Esophagus squamous epithelium (tissue), 5 donors: ENCODE results near the gene DEFB131B. TPM values are rescaled to one million over a fixed set of nuclear protein-coding genes. Genes with fewer than 3 reads are reported as not detected.
A peak's percentile ranks its signal among the peaks of the same experiment; 100 is the strongest.

ENCODE experiments used
- DNase-seq: peaks from one replicate; lab custom pipeline; 2025; lab: John Stamatoyannopoulos, UW
- H3K27ac ChIP-seq, 4 donors: fragments of 200-600 bp; sonication (generic); one replicate each; pipeline ENCODE4 v1.5.1; 2016 to 2019; ENCODE audit warnings: mild to moderate bottlenecking in 1 of 4
- H3K27me3 ChIP-seq, 4 donors: fragments of 200-600 bp; sonication (generic); 1 replicate in 3 of 4; 2 replicates in 1 of 4; pipeline versions ENCODE4 v1.5.1 to v1.6.0; 2017 to 2021; ENCODE audit warnings: antibody characterized with exemption in 1 of 4
- H3K36me3 ChIP-seq, 3 donors: fragments of 200-600 bp; sonication (generic); one replicate each; pipeline ENCODE4 v1.5.1; 2016 to 2019
- H3K4me1 ChIP-seq, 3 donors: fragments of 200-600 bp; sonication (generic); one replicate each; pipeline ENCODE4 v1.5.1; 2017 to 2019
- H3K4me3 ChIP-seq, 4 donors: fragments of 200-600 bp; sonication (generic); 1 replicate in 3 of 4; 2 replicates in 1 of 4; pipeline ENCODE4 v1.5.1; 2016 to 2019; ENCODE audit warnings: mild to moderate bottlenecking in 2 of 4, moderate library complexity in 1 of 4
- H3K9me3 ChIP-seq, 3 donors: fragments of 200-600 bp; sonication (generic); one replicate each; pipeline ENCODE4 v1.5.1; 2016 to 2019
- CTCF ChIP-seq, 6 experiments: fragments of 450-650 bp in 4 of 6; fragments of 200-600 bp in 2 of 6; sonication (generic) in 2 of 6; IDR thresholded peaks; one replicate each; pipeline ENCODE4 v1.5.1; 2016 to 2019; ENCODE audit warnings: antibody characterized with exemption in 6 of 6, mild to moderate bottlenecking in 4 of 6, moderate library complexity in 4 of 6
- POLR2A ChIP-seq, 4 donors: fragments of 450-650 bp; IDR thresholded peaks; one replicate each; pipeline ENCODE4 v1.6.1; 2017; ENCODE audit warnings: antibody characterized with exemption in 4 of 4, mild to moderate bottlenecking in 4 of 4, moderate library complexity in 3 of 4
- WGBS, 2 donors: methylation state at CpG; one replicate each; pipeline ENCODE4 v1.1.5; 2018; 5-methylcytosine and 5-hydroxymethylcytosine counted together
- intact Hi-C: fragments of 100-400 bp; cut with DNase I; formaldehyde crosslinking; loops from one replicate; pipeline ENCODE4 v1.15.0; 2022
- total RNA-seq, 4 donors: library from RNA; depleted of rRNA; stranded (reverse); fragments of >200 nt; gene quantifications; one replicate each; pipeline ENCODE4 v1.1.0, GENCODE V29; 2016
- donor health status: DM: yes; HTN: yes; CAD: no.

Gene DEFB131B
- total RNA-seq, 4 donors from 2014 or later: not detected

GRCh38 chr11:71928737-71929443 lies 50.6 kb downstream of the DEFB131B start, which contains the start of gene RNF121:
TSS of gene RNF121 (plus strand) at chr11:71929046. CDS start at chr11:71929062, 16 bp downstream.
- WGBS, 2 donors: 0 to 1% methylated on average over 21 to 24 of the region's 32 CpGs
- H3K36me3 ChIP-seq: no peaks in the 10 kb centered on the region
- H3K9me3 ChIP-seq: no peaks in the 10 kb centered on the region
- H3K4me3 ChIP-seq: peak within 1 kb of the TSS; percentile 75 to 94 (median 82)
- no peaks in the 10 kb centered on the region for H3K27me3 ChIP-seq
- peak; percentile 79 for DNase-seq
- peak within 1 kb of the TSS; percentile 92 to 96 (median 93) for H3K27ac ChIP-seq
- intact Hi-C loops: no loop called here
- peak in 2 of 4 donors; percentile 37 to 48 for TF ChIP-seq POLR2A (IDR thresholded peaks at IDR 0.05)
- no peak for TF ChIP-seq CTCF (IDR thresholded peaks at IDR 0.05)
- H3K4me1 ChIP-seq: peaks cover 10 to 48% (median 25%) of the 10 kb centered on the region in 3 donors

GRCh38 chr11:71929491-71929890 lies 51.2 kb downstream of the DEFB131B start:
- Histone ChIP-seq H3K4me1 (peaks cover 10 to 48% (median 25%) of the 10 kb centered on the region in 3 donors), H3K4me3 (peak overlapping the region; percentile 75 to 94 (median 82)), H3K27me3 (no peaks in the 10 kb centered on the region), H3K9me3 (no peaks in the 10 kb centered on the region), H3K27ac (peak overlapping the region in 2 of 4 donors; percentile 92 to 96), H3K36me3 (no peaks in the 10 kb centered on the region)
- intact Hi-C loops: no loop called here
- WGBS, 2 donors: 7 to 8% methylated on average over 6 of the region's 6 CpGs
- no peak for TF ChIP-seq CTCF (IDR thresholded peaks at IDR 0.05)
- no peak for TF ChIP-seq POLR2A (IDR thresholded peaks at IDR 0.05)
- no peak for DNase-seq

- Histone ChIP-seq H3K9me3 (no peaks in the 10 kb centered on the region), H3K4me3 (peak overlapping the region in 1 of 4 donors; percentile 84), H3K27ac (no peak overlapping the region), H3K36me3 (no peaks in the 10 kb centered on the region), H3K4me1 (peaks cover 10 to 48% (median 25%) of the 10 kb centered on the region in 3 donors), H3K27me3 (no peaks in the 10 kb centered on the region)
- intact Hi-C loops: no loop called here
- no peak for TF ChIP-seq POLR2A (IDR thresholded peaks at IDR 0.05)
- no peak for TF ChIP-seq CTCF (IDR thresholded peaks at IDR 0.05)
- no peak for DNase-seq
- 57 to 68% methylated on average over 11 of the region's 11 CpGs for whole genome bisulfite sequencing, 2 donors
Observed at GRCh38 chr11:71930556-71931244, 52.4 kb downstream of the DEFB131B start.

GRCh38 chr11:71931245-71931602 lies 53.0 kb downstream of the DEFB131B start:
- H3K36me3 ChIP-seq: no peaks in the 10 kb centered on the region
- no peak for TF ChIP-seq POLR2A (IDR thresholded peaks at IDR 0.05)
- TF ChIP-seq CTCF (IDR thresholded peaks at IDR 0.05): no peak
- intact Hi-C loops: no loop called here
- no peaks in the 10 kb centered on the region for H3K9me3 ChIP-seq
- no peak overlapping the region for H3K4me3 ChIP-seq
- no peaks in the 10 kb centered on the region for H3K27me3 ChIP-seq
- no peak for DNase-seq
- 33 to 58% methylated on average over 2 of the region's 2 CpGs for WGBS, 2 donors
- peaks cover 10 to 48% (median 25%) of the 10 kb centered on the region in 3 donors for H3K4me1 ChIP-seq
- H3K27ac ChIP-seq: no peak overlapping the region
